ELF-1 (cell line): ENCODE measurements around the gene PDZD8.
A peak's percentile ranks its signal among the peaks of the same experiment; 100 is the strongest.

Experiments used
- DNase-seq: peaks from one replicate; pipeline ENCODE4 v3.0.0-alpha.2; 2016; ENCODE audit warnings: low read depth, low spot score

The PDZD8 gene, protein sequence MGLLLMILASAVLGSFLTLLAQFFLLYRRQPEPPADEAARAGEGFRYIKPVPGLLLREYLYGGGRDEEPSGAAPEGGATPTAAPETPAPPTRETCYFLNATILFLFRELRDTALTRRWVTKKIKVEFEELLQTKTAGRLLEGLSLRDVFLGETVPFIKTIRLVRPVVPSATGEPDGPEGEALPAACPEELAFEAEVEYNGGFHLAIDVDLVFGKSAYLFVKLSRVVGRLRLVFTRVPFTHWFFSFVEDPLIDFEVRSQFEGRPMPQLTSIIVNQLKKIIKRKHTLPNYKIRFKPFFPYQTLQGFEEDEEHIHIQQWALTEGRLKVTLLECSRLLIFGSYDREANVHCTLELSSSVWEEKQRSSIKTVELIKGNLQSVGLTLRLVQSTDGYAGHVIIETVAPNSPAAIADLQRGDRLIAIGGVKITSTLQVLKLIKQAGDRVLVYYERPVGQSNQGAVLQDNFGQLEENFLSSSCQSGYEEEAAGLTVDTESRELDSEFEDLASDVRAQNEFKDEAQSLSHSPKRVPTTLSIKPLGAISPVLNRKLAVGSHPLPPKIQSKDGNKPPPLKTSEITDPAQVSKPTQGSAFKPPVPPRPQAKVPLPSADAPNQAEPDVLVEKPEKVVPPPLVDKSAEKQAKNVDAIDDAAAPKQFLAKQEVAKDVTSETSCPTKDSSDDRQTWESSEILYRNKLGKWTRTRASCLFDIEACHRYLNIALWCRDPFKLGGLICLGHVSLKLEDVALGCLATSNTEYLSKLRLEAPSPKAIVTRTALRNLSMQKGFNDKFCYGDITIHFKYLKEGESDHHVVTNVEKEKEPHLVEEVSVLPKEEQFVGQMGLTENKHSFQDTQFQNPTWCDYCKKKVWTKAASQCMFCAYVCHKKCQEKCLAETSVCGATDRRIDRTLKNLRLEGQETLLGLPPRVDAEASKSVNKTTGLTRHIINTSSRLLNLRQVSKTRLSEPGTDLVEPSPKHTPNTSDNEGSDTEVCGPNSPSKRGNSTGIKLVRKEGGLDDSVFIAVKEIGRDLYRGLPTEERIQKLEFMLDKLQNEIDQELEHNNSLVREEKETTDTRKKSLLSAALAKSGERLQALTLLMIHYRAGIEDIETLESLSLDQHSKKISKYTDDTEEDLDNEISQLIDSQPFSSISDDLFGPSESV

DNA sequence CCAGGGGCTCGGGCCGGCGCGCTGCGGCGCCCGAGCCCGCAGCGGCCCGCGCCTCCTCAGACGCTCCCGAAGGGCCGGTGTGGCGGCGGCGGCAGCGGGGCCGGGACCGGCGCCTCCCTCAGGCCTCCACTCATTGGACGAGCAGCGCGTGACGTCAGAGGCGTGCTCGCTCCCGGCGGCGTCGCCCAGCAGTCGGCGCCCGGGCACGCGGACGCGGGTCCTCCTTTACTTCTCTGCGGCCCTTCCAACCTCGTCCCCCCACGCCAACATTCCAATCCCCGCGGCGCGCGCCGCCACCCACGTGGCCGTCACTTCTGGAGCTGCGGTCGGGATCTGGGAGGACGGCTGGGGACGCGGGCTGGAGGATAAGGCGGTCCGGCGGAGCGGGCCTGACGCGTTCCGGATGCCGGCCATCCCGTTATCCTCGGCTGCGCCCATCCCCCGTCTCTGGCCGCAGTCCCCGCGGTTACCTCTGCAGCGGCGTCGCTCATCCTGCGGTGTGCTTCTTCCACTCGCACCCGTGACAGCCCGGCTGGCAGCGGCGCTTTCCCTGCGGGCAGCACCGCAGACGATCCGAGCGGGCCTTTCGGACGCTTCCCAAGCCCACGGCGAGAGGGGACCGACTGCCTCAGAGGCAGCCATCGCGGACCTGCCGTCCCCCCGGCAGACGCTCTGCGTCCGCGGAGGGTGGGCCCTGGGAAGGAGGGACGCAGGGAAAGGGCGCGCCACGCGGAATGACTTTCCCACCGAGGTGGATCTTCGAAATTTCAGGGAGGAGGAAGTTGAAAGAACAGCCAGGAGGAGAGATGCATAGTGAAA, at the start of gene PDZD8:
PDZD8 (minus strand) TSS at position 81 of the 819 bp plus-strand sequence. CDS start 213 bp downstream, outside the sequence.
- peak; percentile 94 for DNase-seq

- no peak for DNase-seq
These were observed 48.9 kb upstream of the PDZD8 start for GRCh38 chr10:117424171-117424570.

DNA sequence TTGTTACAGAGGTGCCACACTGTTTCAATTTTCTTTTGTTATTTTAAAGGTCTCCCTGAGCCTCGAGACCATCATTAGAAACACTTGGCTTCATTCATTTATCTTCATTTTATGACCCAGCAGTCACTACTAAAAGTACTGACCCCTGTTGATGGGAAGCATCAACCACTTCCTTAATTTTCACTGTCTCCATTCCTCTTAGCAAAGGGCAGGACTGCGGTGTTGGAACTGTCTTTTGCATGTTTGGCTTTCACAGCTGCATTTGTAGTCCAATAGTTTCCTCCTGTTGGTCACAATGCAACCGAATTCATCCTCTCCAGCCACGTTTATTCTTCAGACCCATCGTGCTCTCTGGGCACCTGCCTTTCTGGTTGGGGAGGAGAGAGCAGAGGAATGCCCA, 46.7 kb upstream of the PDZD8 start:
- no peak for DNase-seq

DNA sequence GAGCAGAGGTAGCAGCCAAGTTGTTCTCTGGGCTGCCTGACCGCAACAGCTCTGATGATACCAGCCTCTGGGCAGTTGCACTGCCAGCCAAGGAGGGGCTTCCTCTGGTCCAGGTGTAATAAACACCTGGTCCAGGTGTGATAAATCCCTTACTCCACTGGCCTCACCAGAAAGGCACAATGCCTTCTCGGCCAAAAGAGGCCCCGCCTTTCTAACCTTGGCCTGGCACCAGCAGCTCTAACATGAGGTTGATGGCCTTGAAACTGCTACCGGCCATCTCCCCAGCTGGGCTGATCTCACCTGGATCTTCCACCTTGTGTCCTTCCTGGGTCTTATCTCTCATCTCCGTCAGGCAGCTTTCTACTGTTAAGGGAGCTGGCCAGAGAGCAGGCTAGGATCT, 45.5 kb upstream of the PDZD8 start:
- DNase-seq = no peak

- no peak for DNase-seq
These were observed 44.7 kb upstream of the PDZD8 start for GRCh38 chr10:117419921-117420320.

DNA sequence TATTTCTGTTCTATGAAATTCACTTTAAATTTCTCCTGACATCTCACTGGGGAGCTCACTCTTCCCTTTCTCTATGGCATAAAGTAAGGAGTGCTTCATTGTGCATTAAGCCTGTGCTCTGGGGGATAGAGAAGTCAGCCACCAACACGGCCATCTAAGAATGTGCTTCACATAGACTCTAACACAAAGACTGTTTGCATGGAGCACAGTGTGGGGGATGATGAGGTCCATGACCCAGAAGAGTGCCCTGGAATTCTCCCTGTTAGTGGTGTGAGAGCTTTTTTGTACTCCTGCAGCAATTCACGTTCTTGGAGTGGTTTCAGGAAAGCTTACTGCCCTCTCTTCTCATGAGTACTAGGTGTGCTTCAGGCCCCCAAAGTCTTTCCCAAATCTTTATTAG, 43.9 kb upstream of the PDZD8 start:
- no peak for DNase-seq

- no peak for DNase-seq
These were observed 42.9 kb upstream of the PDZD8 start for GRCh38 chr10:117418121-117418520.

- DNase-seq = no peak
These were observed 42.0 kb upstream of the PDZD8 start for GRCh38 chr10:117417196-117417595.

- no peak for DNase-seq
These were observed 38.8 kb upstream of the PDZD8 start for GRCh38 chr10:117413928-117414618.

GRCh38 chr10:117412469-117413010, 37.3 kb upstream of the PDZD8 start:
- DNase-seq = no peak

DNA sequence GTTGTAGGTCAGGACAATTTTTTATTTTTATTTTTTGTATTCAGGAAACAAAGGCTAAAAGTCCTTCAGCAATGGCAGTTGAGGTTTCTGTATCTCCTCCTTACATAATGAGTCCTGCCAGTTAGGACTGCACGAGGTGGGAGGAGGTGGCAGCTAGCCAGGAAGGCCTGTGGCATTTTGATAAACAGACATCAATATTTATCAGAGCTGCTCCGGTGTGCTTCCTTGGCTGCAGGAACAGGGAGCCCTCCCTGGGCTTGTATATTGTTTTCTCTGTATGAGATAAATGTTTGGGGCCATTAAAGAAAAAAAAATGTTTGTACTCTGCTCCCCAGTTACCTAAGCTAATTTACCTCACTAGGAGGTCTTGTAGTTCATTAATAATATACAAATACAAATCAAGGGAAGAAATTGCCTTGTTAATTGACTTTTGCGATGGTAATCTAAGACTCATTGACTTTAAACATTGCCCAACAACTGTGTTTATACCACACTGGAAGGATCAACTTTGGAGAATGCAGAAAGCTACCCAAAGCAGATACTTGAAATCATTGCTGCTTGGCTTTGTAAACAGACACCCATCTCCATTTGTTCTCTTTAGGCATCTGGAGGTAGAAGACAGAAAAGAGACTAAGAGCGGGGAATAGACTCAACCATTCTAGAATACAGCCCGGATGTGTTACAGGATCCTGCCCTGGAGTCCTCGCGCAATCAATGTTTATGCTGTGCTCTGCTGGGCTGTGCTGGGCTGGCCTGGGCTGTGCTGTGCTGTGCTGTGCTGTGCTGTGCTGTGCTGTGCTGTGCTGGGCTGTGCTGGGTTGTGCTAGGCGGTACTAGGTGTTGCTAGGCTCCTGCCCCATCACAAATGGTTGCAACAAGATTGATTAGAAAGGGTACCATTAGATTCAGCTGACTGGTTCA, 36.5 kb upstream of the PDZD8 start:
- DNase-seq = no peak

DNA sequence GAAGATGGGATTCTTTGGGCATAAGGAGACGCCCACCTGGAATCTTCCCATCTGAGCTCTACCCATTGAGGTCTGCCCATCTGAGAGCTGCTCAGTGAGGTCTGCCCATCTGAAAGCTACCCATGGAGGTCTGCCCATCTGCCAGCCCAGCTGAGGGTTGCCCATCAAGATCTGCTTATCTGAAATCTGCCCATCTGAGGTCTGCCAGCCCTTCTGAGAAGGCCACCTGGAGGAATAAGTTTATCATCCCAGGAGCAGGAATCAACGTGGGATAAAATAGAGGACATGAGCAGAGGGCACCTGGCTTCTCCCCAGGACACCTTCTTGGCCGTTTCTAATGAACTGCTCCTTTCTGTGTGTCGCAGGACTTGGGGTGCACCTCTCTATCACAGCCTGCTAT, 35.3 kb upstream of the PDZD8 start:
- no peak for DNase-seq

- no peak for DNase-seq
These were observed 34.5 kb upstream of the PDZD8 start for GRCh38 chr10:117409549-117410305.

DNA sequence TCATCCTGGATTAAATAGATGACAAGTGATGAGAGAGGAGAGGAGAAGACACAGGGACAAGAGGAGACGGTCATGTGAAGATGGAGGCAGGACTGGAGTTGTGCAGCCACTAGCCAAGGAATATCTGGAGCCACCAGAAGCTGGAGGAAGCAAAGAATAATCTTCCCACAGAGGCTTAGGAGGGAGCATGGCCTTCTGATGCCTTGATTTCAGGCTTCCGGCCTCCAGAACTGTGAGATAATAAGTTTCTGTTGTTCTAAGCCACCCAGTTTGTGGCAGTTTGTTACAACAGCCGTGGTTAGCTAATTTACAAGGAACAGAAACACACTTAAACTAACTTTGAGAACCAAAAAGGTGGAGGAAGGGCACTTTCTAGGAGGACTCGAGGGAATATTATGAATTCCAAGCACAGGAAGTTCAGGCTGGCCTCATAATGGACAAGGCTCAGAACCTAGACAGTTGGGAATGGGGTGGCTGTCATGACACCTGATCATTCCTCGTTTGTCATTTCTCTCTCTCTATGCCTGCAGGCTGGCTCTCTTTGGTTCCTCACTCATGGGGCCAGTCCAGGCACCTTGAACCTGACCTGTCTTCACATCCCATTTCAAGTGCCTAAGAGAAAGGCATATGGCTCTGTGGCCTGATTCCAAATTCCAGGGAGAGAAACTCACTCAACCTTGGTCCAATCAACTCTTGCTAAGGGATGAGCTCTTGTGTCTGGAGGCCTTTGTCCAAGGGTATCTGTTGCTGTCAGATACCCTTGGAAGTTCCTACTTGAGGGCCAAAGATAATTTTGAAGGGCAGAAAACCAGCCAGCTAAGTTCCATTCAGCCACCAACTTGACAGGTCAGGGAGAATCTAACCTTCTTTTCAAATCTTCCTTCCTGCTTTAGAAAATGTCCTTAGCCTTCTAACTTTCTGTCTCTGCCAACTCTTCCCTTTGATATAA, 33.5 kb upstream of the PDZD8 start:
- DNase-seq = no peak

DNA sequence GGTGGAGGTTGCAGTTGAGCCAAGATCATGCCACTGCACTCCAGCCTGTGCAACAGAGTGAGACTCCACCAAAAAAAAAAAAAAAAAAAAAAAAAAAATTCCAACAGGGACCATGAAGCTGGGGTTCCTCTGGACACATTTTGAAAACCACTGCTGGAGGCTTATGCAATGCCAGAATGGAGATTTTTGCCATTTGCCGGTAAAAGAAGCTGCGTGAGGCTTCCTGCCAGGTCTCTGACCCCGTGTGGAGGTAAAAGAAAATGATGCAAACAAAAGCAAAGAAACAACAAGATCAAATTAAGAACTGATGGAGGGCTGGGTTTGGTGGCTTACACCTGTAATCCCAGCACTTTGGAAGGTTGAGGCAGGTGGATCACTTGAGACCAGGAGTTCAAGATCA, 30.5 kb upstream of the PDZD8 start:
- DNase-seq = no peak

DNA sequence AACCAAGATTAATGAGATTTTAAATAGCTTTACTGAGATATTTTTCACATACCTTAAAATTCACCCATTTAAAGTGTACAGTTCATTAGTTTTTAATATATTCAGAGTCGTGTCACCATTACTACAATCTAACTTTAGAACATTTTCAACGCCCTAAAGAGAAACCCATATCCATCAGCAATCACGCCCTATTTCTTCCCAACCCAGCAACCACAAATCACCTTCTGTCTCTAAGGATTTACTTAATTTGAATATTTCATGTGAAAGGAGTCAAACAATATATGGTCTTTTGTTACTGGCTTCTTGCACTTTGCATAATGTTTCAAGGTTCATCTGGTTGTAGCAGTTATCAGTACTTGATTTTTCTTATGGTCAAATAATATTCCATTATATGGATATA, 25.1 kb upstream of the PDZD8 start:
- no peak for DNase-seq
